HG03342 (cell line): ENCODE measurements around the gene ZXDA.
A peak's percentile ranks its signal among the peaks of the same experiment; 100 is the strongest.
"Not testable (repeated sequence)": the region's sequence is repeated elsewhere in the genome, so short reads cannot be mapped to it uniquely, and the experiment has no call there.

Experiments used
- ATAC-seq: cut with Tn5 transposase; IDR thresholded peaks from one replicate; pipeline ENCODE4 v1.9.1; 2021; ENCODE audit warnings: mild to moderate bottlenecking, moderate library complexity; ENCODE audit not compliant: unreplicated experiment

ZXDA gene, protein sequence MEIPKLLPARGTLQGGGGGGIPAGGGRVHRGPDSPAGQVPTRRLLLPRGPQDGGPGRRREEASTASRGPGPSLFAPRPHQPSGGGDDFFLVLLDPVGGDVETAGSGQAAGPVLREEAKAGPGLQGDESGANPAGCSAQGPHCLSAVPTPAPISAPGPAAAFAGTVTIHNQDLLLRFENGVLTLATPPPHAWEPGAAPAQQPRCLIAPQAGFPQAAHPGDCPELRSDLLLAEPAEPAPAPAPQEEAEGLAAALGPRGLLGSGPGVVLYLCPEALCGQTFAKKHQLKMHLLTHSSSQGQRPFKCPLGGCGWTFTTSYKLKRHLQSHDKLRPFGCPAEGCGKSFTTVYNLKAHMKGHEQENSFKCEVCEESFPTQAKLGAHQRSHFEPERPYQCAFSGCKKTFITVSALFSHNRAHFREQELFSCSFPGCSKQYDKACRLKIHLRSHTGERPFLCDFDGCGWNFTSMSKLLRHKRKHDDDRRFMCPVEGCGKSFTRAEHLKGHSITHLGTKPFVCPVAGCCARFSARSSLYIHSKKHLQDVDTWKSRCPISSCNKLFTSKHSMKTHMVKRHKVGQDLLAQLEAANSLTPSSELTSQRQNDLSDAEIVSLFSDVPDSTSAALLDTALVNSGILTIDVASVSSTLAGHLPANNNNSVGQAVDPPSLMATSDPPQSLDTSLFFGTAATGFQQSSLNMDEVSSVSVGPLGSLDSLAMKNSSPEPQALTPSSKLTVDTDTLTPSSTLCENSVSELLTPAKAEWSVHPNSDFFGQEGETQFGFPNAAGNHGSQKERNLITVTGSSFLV

GRCh38 chrX:57910287-57910912 is at the start of gene ZXDA:
Gene ZXDA (minus strand): TSS chrX:57910458. CDS start chrX:57910420, 38 bp downstream.
- ATAC-seq: peak; percentile 61

DNA sequence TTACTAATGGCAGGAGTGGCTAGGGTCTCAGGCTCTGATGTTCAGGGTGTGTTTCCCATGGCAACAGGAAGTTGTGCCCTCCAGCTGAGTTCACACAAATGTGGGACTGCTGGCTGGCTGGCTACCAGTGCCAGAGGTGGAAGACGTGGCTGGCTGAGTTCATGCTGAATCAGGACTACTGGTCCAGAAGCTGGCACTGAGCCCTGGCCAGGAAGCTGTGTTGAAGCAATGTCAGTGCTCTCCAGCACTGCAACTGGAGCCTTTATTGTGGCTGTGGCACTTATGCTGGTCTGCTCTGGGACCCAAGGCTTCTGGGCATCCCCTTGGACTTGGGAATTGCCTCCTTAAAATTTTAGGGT is 42.0 kb upstream of the ZXDA start:
- ATAC-seq: no peak

GRCh38 chrX:57951666-57952319 is 41.5 kb upstream of the ZXDA start:
- ATAC-seq: no peak

DNA sequence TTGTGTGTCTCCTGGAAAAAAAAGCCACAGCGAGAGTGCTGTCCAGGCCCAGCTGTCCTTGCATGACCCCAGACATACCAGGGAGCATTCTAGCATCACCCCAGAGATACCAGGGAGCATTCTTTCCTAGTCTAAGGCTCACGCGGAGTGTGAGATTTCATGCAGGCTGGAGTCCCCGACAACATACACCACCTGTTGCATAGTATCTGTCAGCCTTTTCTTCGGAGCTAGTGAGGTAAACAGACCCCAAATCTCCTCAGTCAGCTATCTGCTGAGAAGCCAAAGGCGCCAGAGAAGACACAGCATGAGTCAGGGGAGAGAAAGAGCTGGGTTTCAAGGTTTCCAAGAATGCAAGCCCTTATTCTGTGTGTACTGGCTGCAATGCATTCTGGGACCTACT is 23.1 kb upstream of the ZXDA start:
- no peak for ATAC-seq

- ATAC-seq: no peak
Observed at GRCh38 chrX:57932266-57932665, 22.0 kb upstream of the ZXDA start.

GRCh38 chrX:57930051-57930450 is 19.8 kb upstream of the ZXDA start:
- no peak for ATAC-seq

GRCh38 chrX:57929373-57929772 is 19.1 kb upstream of the ZXDA start:
- no peak for ATAC-seq

GRCh38 chrX:57925806-57926205 is 15.5 kb upstream of the ZXDA start:
- no peak for ATAC-seq

- peak; percentile 58 for ATAC-seq
Observed at GRCh38 chrX:57918750-57919436, 8.6 kb upstream of the ZXDA start.

DNA sequence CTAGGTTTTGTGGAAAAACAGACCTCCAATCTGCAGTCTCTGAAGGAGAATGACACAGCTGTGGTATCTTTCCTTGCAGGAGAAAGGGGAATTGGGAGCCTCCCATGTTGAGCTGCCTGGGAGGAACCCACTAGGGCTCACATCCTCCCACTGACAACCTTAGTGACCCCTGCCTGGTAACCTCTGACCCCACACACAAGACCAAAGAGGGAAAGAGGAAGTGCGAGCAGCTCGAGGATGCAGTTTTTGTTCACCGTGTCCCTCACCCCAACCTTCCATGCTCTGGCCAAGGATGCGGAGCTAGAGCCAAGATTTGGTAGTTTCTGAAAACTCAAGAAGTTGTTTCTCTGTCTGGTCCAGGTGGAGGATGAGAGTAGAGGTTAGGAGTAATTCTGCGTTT is 5.4 kb upstream of the ZXDA start:
- no peak for ATAC-seq

- ATAC-seq: peak; percentile 72
Observed at GRCh38 chrX:57909595-57910286, 517 bp downstream of the ZXDA start.

- not testable (repeated sequence) for ATAC-seq
Observed at GRCh38 chrX:57908972-57909594, 1.2 kb downstream of the ZXDA start.

DNA sequence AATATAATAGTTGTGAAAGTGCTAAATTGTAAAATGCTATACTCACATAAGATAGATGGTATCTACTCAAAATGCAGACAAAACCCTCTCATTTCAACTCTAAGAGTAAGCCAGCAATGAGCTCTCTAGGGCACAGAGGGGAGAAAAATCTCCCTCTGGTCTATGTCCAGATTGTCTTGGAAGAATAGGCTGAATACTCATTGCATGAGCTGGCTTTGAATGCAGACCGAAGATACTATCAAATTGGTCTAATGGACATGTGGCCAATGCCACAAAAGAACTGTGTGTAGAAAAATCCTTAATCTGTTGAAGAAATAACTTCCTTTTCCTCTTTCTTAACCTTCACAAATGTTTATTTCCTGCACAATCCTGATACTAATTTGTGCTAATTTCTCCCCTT is 3.5 kb downstream of the ZXDA start:
- no peak for ATAC-seq

GRCh38 chrX:57905141-57905540 is 5.1 kb downstream of the ZXDA start:
- ATAC-seq: no peak

GRCh38 chrX:57904176-57904880 is 5.9 kb downstream of the ZXDA start:
- ATAC-seq: no peak

- ATAC-seq: no peak
Observed at GRCh38 chrX:57902633-57903032, 7.6 kb downstream of the ZXDA start.

GRCh38 chrX:57901466-57901865 is 8.8 kb downstream of the ZXDA start:
- ATAC-seq: no peak

- ATAC-seq: no peak
Observed at GRCh38 chrX:57900975-57901374, 9.3 kb downstream of the ZXDA start.

- no peak for ATAC-seq
Observed at GRCh38 chrX:57899906-57900305, 10.4 kb downstream of the ZXDA start.
